ENCODE data around the gene SEMG2. TPM values are rescaled to one million over a fixed set of nuclear protein-coding genes. Genes with fewer than 3 reads are reported as not detected.
A peak's percentile ranks its signal among the peaks of the same experiment; 100 is the strongest.

SEMG2 gene
- polyA plus RNA-seq, 3 donors = not detected

DNA sequence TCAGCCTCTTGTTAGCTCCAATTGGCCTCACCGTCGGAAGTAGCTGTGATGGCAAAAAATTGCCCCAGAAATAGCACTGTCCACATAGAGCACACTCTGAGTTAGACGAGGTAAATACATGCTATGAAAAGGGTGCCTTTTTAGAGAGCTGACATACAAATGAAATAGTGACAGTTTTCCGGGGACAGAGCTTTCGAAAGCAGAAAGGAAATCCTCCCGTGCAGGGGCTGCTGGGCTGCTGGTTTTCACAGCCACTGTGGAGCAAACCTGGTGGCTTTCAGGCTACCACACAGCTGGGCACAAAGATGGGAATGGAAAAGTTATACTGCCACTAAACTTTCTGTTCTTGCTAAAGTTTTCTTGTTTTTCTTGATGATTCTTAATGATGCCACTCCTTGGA lies 24.9 kb downstream of the SEMG2 start:
- TF ChIP-seq, protein P1, sequence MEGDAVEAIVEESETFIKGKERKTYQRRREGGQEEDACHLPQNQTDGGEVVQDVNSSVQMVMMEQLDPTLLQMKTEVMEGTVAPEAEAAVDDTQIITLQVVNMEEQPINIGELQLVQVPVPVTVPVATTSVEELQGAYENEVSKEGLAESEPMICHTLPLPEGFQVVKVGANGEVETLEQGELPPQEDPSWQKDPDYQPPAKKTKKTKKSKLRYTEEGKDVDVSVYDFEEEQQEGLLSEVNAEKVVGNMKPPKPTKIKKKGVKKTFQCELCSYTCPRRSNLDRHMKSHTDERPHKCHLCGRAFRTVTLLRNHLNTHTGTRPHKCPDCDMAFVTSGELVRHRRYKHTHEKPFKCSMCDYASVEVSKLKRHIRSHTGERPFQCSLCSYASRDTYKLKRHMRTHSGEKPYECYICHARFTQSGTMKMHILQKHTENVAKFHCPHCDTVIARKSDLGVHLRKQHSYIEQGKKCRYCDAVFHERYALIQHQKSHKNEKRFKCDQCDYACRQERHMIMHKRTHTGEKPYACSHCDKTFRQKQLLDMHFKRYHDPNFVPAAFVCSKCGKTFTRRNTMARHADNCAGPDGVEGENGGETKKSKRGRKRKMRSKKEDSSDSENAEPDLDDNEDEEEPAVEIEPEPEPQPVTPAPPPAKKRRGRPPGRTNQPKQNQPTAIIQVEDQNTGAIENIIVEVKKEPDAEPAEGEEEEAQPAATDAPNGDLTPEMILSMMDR (IDR thresholded peaks at IDR 0.05) = no peak
- H3K9me3 Mint-ChIP-seq = peaks cover 0 to 3% (median 0%) of the 10 kb centered on the region in 7 donors
- Histone ChIP-seq H2AFZ (ENCODE audit: insufficient read depth, low read depth, low read length, poor library complexity, severe bottlenecking) (peak overlapping the region; percentile 30), H3K27ac (ENCODE audit: low read depth in 1 of 2, low read length in 2 of 2) (no peak overlapping the region), H3K9me3 (replicated peaks in 1 of 2; ENCODE audit: control insufficient read depth in 1 of 2, insufficient read depth in 1 of 2, low read length in 2 of 2) (no peaks in the 10 kb centered on the region), H3K9ac (ENCODE audit: insufficient read depth, low read length, poor library complexity, severe bottlenecking) (no peak overlapping the region), H3K27me3 (ENCODE audit: control insufficient read depth in 2 of 2, insufficient read depth in 2 of 2, low read length in 2 of 2) (peaks cover under 1 to 2% of the 10 kb centered on the region in 2 donors), H3K4me1 (ENCODE audit: control insufficient read depth in 1 of 2, insufficient read depth in 2 of 2, low read length in 2 of 2) (peaks cover 0 to 3% of the 10 kb centered on the region in 2 donors), H4K20me1 (ENCODE audit: insufficient read depth, low read length) (no peaks in the 10 kb centered on the region), H3K4me3 (replicated peaks in 1 of 3; ENCODE audit: low read depth in 2 of 3, low read length in 3 of 3) (no peak overlapping the region), H3K79me2 (ENCODE audit: insufficient read depth, low read length) (no peaks in the 10 kb centered on the region), H3K4me2 (replicated peaks; ENCODE audit: extremely low read depth, low read length, poor library complexity, severe bottlenecking) (no peak overlapping the region), H3K36me3 (replicated peaks in 1 of 2; ENCODE audit: control insufficient read depth in 1 of 2, insufficient read depth in 2 of 2, low read length in 2 of 2) (no peaks in the 10 kb centered on the region)
- H3K4me3 Mint-ChIP-seq = no peak overlapping the region
- H3K27me3 Mint-ChIP-seq (ENCODE audit: low read depth in 3 of 3) = peaks cover 7 to 18% (median 8%) of the 10 kb centered on the region in 3 donors
- no peak for DNase-seq
- intact Hi-C loops (cut with micrococcal nuclease) = no loop called here
- peaks cover 8% of the 10 kb centered on the region for H3K4me1 Mint-ChIP-seq
- 4% methylated on average over 3 of the region's 6 CpGs for WGBS (ENCODE audit: insufficient coverage)
- no peak overlapping the region for H3K27ac Mint-ChIP-seq
- no peaks in the 10 kb centered on the region for H3K36me3 Mint-ChIP-seq

DNA sequence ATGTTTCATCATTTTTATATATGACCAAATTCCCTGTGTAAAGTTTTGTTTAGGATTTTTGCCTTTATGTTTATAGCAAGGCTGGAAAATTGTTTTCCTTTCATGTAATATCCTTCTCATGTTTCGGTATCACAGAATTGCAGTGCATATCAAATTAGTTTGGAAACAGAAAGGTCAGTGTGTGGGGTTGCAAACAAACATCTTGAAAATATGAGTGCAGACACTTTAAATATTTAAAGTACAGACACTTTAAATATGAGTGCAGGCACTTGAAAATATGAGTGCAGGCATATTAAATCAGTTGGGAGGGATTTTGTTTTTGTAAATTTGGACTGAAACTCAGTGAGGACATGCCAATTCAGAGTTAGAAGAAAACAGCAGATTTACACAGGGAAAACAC lies 26.7 kb downstream of the SEMG2 start:
- Histone ChIP-seq H3K79me2 (ENCODE audit: insufficient read depth, low read length) (no peaks in the 10 kb centered on the region), H3K27ac (ENCODE audit: low read depth in 1 of 2, low read length in 2 of 2) (no peak overlapping the region), H3K4me2 (replicated peaks; ENCODE audit: extremely low read depth, low read length, poor library complexity, severe bottlenecking) (no peak overlapping the region), H3K4me1 (ENCODE audit: control insufficient read depth in 1 of 2, insufficient read depth in 2 of 2, low read length in 2 of 2) (peaks cover 1 to 3% of the 10 kb centered on the region in 2 donors), H3K36me3 (replicated peaks in 1 of 2; ENCODE audit: control insufficient read depth in 1 of 2, insufficient read depth in 2 of 2, low read length in 2 of 2) (no peaks in the 10 kb centered on the region), H3K9ac (ENCODE audit: insufficient read depth, low read length, poor library complexity, severe bottlenecking) (no peak overlapping the region), H3K9me3 (replicated peaks in 1 of 2; ENCODE audit: control insufficient read depth in 1 of 2, insufficient read depth in 1 of 2, low read length in 2 of 2) (no peaks in the 10 kb centered on the region), H2AFZ (ENCODE audit: insufficient read depth, low read depth, low read length, poor library complexity, severe bottlenecking) (no peak overlapping the region), H3K4me3 (replicated peaks in 1 of 3; ENCODE audit: low read depth in 2 of 3, low read length in 3 of 3) (no peak overlapping the region), H4K20me1 (ENCODE audit: insufficient read depth, low read length) (no peaks in the 10 kb centered on the region), H3K27me3 (ENCODE audit: control insufficient read depth in 2 of 2, insufficient read depth in 2 of 2, low read length in 2 of 2) (no peaks in the 10 kb centered on the region)
- no peak overlapping the region for H3K4me3 Mint-ChIP-seq
- peaks cover 16% of the 10 kb centered on the region for H3K4me1 Mint-ChIP-seq
- TF ChIP-seq, protein P1 (IDR thresholded peaks at IDR 0.05) = no peak
- H3K27ac Mint-ChIP-seq = no peak overlapping the region
- H3K9me3 Mint-ChIP-seq = peaks cover 0 to 3% (median 0%) of the 10 kb centered on the region in 7 donors
- no peaks in the 10 kb centered on the region for H3K36me3 Mint-ChIP-seq
- peaks cover 5 to 13% (median 6%) of the 10 kb centered on the region in 3 donors for H3K27me3 Mint-ChIP-seq (ENCODE audit: low read depth in 3 of 3)
- no CpG with 5 or more reads among the region's 1 CpG for WGBS (ENCODE audit: insufficient coverage)
- intact Hi-C loops (cut with micrococcal nuclease) = no loop called here
- DNase-seq = no peak

All from CD14-positive monocyte (primary cell).